ENCODE measurements around the gene MGME1.

The MGME1 gene

GRCh38 chr20:18007534-18008292, 38.9 kb downstream of the MGME1 start:
- no peak overlapping the region for H3K4me3 ChIP-seq (replicated peaks in 1 of 2; ENCODE audit: low read depth in 2 of 2, low read length in 2 of 2)
- peak in 1 of 2 donors; percentile 33 for DNase-seq (ENCODE audit: low read depth in 2 of 2)
- no peak for TF ChIP-seq CTCF (IDR thresholded peaks at IDR 0.05; ENCODE audit: low read depth, low read length)

GRCh38 chr20:18009116-18009515, 40.3 kb downstream of the MGME1 start:
- no peak for TF ChIP-seq CTCF (IDR thresholded peaks at IDR 0.05; ENCODE audit: low read depth, low read length)
- DNase-seq (ENCODE audit: low read depth in 2 of 2): no peak
- H3K4me3 ChIP-seq (replicated peaks in 1 of 2; ENCODE audit: low read depth in 2 of 2, low read length in 2 of 2): no peak overlapping the region

GRCh38 chr20:18011482-18011881, 42.7 kb downstream of the MGME1 start:
- no peak for TF ChIP-seq CTCF (IDR thresholded peaks at IDR 0.05; ENCODE audit: low read depth, low read length)
- no peak overlapping the region for H3K4me3 ChIP-seq (replicated peaks in 1 of 2; ENCODE audit: low read depth in 2 of 2, low read length in 2 of 2)

GRCh38 chr20:18011951-18012645, 43.3 kb downstream of the MGME1 start:
- no peak for DNase-seq (ENCODE audit: low read depth in 2 of 2)

More at GRCh38 chr20:18011482-18011881, 42.7 kb downstream of the MGME1 start:
- DNase-seq (ENCODE audit: low read depth in 2 of 2): no peak

GRCh38 chr20:18012901-18013300, 44.1 kb downstream of the MGME1 start:
- no peak overlapping the region for H3K4me3 ChIP-seq (replicated peaks in 1 of 2; ENCODE audit: low read depth in 2 of 2, low read length in 2 of 2)
- DNase-seq (ENCODE audit: low read depth in 2 of 2): no peak
- TF ChIP-seq CTCF (IDR thresholded peaks at IDR 0.05; ENCODE audit: low read depth, low read length): no peak

More at GRCh38 chr20:18011951-18012645, 43.3 kb downstream of the MGME1 start:
- H3K4me3 ChIP-seq (replicated peaks in 1 of 2; ENCODE audit: low read depth in 2 of 2, low read length in 2 of 2): no peak overlapping the region
- no peak for TF ChIP-seq CTCF (IDR thresholded peaks at IDR 0.05; ENCODE audit: low read depth, low read length)

GRCh38 chr20:18014411-18014810, 45.6 kb downstream of the MGME1 start:
- no peak for DNase-seq (ENCODE audit: low read depth in 2 of 2)
- TF ChIP-seq CTCF (IDR thresholded peaks at IDR 0.05; ENCODE audit: low read depth, low read length): no peak

More at GRCh38 chr20:18014411-18014810, 45.6 kb downstream of the MGME1 start:
- no peak overlapping the region for H3K4me3 ChIP-seq (replicated peaks in 1 of 2; ENCODE audit: low read depth in 2 of 2, low read length in 2 of 2)

Measured in cardiac fibroblast (primary cell).